Hepatocyte (in vitro differentiated cells): ENCODE measurements around the gene UBIAD1. TPM values are rescaled to one million over a fixed set of nuclear protein-coding genes. Genes with fewer than 3 reads are reported as not detected.

Experiments used
- DNase-seq: peaks from one replicate; pipeline ENCODE4 v3.0.0-alpha.2; 2016; ENCODE audit warnings: low spot score
- H2AFZ ChIP-seq: fragments of 200-600 bp; sonication (generic); 2 replicates; pipeline ENCODE4 v1.6.0; 2016; ENCODE audit warnings: antibody characterized with exemption, mild to moderate bottlenecking
- H3K27ac ChIP-seq: fragments of 200-600 bp; sonication (generic); 2 replicates; pipeline ENCODE4 v1.5.1; 2016; ENCODE audit warnings: mild to moderate bottlenecking
- H3K27me3 ChIP-seq: fragments of 200-600 bp; sonication (generic); 2 replicates; pipeline ENCODE4 v1.6.1; 2016
- H3K36me3 ChIP-seq: fragments of 200-600 bp; sonication (generic); replicated peaks from 2 replicates; pipeline ENCODE4 v1.5.1; 2016; ENCODE audit warnings: low read depth; ENCODE audit not compliant: insufficient read depth
- H3K4me1 ChIP-seq: fragments of 200-600 bp; sonication (generic); 2 replicates; pipeline ENCODE4 v1.5.1; 2016; ENCODE audit warnings: mild to moderate bottlenecking, moderate library complexity; ENCODE audit not compliant: insufficient read depth
- H3K4me2 ChIP-seq: fragments of 200-600 bp; sonication (generic); 2 replicates; pipeline ENCODE4 v1.6.0; 2016
- H3K4me3 ChIP-seq: fragments of 200-600 bp; sonication (generic); 2 replicates; pipeline ENCODE4 v1.5.1; 2016; ENCODE audit warnings: mild to moderate bottlenecking
- H3K79me2 ChIP-seq: fragments of 200-600 bp; sonication (generic); 2 replicates; pipeline ENCODE4 v1.6.0; 2017; ENCODE audit warnings: mild to moderate bottlenecking
- H3K9me2 ChIP-seq: fragments of 200-600 bp; sonication (generic); replicated peaks from 2 replicates; pipeline ENCODE4 v1.6.0; 2017; ENCODE audit warnings: mild to moderate bottlenecking; ENCODE audit not compliant: insufficient read depth
- H3K9me3 ChIP-seq: fragments of 200-600 bp; sonication (generic); 2 replicates; pipeline ENCODE4 v1.5.1; 2016; ENCODE audit warnings: low read depth, mild to moderate bottlenecking
- H4K20me1 ChIP-seq: fragments of 200-600 bp; sonication (generic); 2 replicates; pipeline ENCODE4 v1.6.0; 2016; ENCODE audit warnings: mild to moderate bottlenecking; ENCODE audit not compliant: insufficient read depth, poor library complexity, severe bottlenecking
- CTCF ChIP-seq: fragments of 200-600 bp; sonication (generic); IDR thresholded peaks from 2 replicates; pipeline ENCODE4 v1.5.1; 2016; ENCODE audit warnings: antibody characterized with exemption, mild to moderate bottlenecking; ENCODE audit not compliant: poor library complexity
- EZH2 ChIP-seq: fragments of 200-600 bp; sonication (generic); IDR thresholded peaks from 2 replicates; pipeline ENCODE4 v1.6.1; 2016; ENCODE audit warnings: antibody characterized with exemption, mild to moderate bottlenecking, borderline replicate concordance
- EZH2phosphoT487 ChIP-seq: fragments of 200-600 bp; sonication (generic); IDR thresholded peaks from one replicate; pipeline ENCODE4 v1.6.1; 2018; ENCODE audit warnings: antibody characterized with exemption, mild to moderate bottlenecking, low read depth, moderate library complexity; ENCODE audit not compliant: unreplicated experiment, severe bottlenecking
- WGBS: methylation state at CpG from one replicate; pipeline ENCODE4 v1.1.6; 2016; ENCODE audit warnings: low lambda C conversion rate; ENCODE audit errors: missing lambda C conversion rate; 5-methylcytosine and 5-hydroxymethylcytosine counted together
- polyA plus RNA-seq: library from polyadenylated mRNA; unstranded; fragments of >200 nt; fragmentation: Nextera tagmentation; extraction: Ambion mirVana; gene quantifications from 2 replicates; pipeline ENCODE4 v1.2.1, GENCODE V29; 2016
- total RNA-seq: library from RNA; depleted of rRNA; stranded (reverse); fragments of >200 nt; gene quantifications from 2 replicates; pipeline ENCODE4 v1.2.3, GENCODE V29; 2014

Gene UBIAD1
- total and polyA plus RNA-seq, 2 experiments from 2014 or later = 9.1 to 18.3 TPM

GRCh38 chr1:11253226-11253625 is 19.8 kb upstream of the UBIAD1 start:
- no peak overlapping the region for H3K4me2 ChIP-seq
- no peaks in the 10 kb centered on the region for H3K4me1 ChIP-seq
- H3K9me2 ChIP-seq = no peaks in the 10 kb centered on the region
- H3K79me2 ChIP-seq = no peaks in the 10 kb centered on the region
- H4K20me1 ChIP-seq = no peaks in the 10 kb centered on the region
- no peaks in the 10 kb centered on the region for H3K36me3 ChIP-seq
- TF ChIP-seq CTCF (no peak), EZH2 (no peak), EZH2phosphoT487 (no peak)
- H3K27ac ChIP-seq = no peak overlapping the region
- no peaks in the 10 kb centered on the region for H3K27me3 ChIP-seq
- H3K4me3 ChIP-seq = no peak overlapping the region
- H2AFZ ChIP-seq = no peak overlapping the region
- 86% methylated on average over 8 of the region's 8 CpGs for WGBS
- H3K9me3 ChIP-seq = no peaks in the 10 kb centered on the region
- DNase-seq = no peak

- no peak for TF ChIP-seq CTCF
- no peak for TF ChIP-seq EZH2phosphoT487
- no peak for TF ChIP-seq EZH2
- Histone ChIP-seq H2AFZ (no peak overlapping the region), H3K4me2 (no peak overlapping the region), H3K27me3 (no peaks in the 10 kb centered on the region), H3K36me3 (no peaks in the 10 kb centered on the region), H3K79me2 (peaks cover 7% of the 10 kb centered on the region), H3K4me3 (no peak overlapping the region), H4K20me1 (no peaks in the 10 kb centered on the region), H3K9me2 (no peaks in the 10 kb centered on the region), H3K9me3 (no peaks in the 10 kb centered on the region), H3K27ac (no peak overlapping the region), H3K4me1 (peaks cover 2% of the 10 kb centered on the region)
- WGBS = 100% methylated on average over 1 of the region's 1 CpG
- DNase-seq = no peak
These were observed 16.7 kb upstream of the UBIAD1 start for GRCh38 chr1:11256299-11256698.

GRCh38 chr1:11262171-11263049 is 10.6 kb upstream of the UBIAD1 start, which contains the start of gene MTOR:
TSS of gene MTOR (minus strand) at chr1:11262551. CDS start at chr1:11259409, 3,142 bp downstream.
- DNase-seq = peak; percentile 99
- peaks cover 16% of the 10 kb centered on the region for H3K79me2 ChIP-seq
- H3K4me2 ChIP-seq = peak within 1 kb of the TSS; percentile 92
- H4K20me1 ChIP-seq = no peaks in the 10 kb centered on the region
- H3K9me2 ChIP-seq = no peaks in the 10 kb centered on the region
- no peaks in the 10 kb centered on the region for H3K9me3 ChIP-seq
- H3K36me3 ChIP-seq = no peaks in the 10 kb centered on the region
- H3K27me3 ChIP-seq = no peaks in the 10 kb centered on the region
- H3K27ac ChIP-seq = peak within 1 kb of the TSS; percentile 66
- H2AFZ ChIP-seq = peak within 1 kb of the TSS; percentile 94
- H3K4me1 ChIP-seq = peaks cover 7% of the 10 kb centered on the region
- no peak for TF ChIP-seq EZH2
- TF ChIP-seq CTCF = peak; percentile 28
- TF ChIP-seq EZH2phosphoT487 = no peak
- WGBS = under 1% methylated on average over 48 of the region's 60 CpGs
- peak within 1 kb of the TSS; percentile 33 for H3K4me3 ChIP-seq
